NCI-H1417 (cell line): ENCODE data around the gene MRPL19.

Experiments
- DNase-seq, 3 experiments: peaks; one replicate each; lab custom pipeline; 2025; lab: John Stamatoyannopoulos, UW

The MRPL19 gene

DNA sequence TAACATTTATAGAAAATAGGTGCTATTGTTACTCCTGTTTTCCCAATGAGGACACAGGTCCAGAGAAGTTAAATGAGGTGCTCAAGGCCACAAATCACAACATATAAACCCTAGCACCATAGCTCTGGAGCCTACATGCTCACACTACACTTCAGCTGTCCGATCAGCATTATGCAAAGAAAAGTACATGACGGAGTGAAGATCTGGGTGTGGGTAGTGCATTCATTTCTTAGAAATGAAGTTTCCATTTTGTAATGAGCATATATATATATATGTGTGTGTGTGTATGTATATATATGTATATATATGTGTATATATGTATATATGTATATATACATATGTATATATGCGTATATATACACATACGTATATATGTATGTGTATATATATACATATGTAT, 30.2 kb upstream of the MRPL19 start:
- DNase-seq = no peak

- DNase-seq = no peak
Measured at GRCh38 chr2:75616933-75617332, 29.6 kb upstream of the MRPL19 start.

GRCh38 chr2:75619956-75620740, 26.4 kb upstream of the MRPL19 start:
- DNase-seq = no peak

DNA sequence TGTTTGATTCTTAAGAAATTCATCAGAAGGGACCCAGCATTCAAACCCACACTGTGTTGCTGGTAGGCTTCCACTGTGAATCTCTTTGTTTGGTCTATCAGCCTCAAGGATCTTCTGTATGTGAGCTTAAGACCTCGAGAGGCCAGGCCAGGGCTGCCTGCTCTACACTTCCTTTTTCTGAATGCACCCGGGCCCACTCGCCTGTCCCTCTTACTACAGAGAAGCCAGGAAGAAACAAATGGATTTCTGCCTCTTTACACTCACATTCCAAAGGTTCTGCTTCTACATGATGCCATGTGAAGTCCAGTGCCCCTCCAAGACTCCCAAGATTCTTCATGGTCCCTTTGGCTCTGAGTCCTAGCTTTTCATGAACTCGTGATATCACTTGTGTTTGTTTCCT, 25.4 kb upstream of the MRPL19 start:
- DNase-seq = no peak

GRCh38 chr2:75622500-75622899, 24.1 kb upstream of the MRPL19 start:
- no peak for DNase-seq

- no peak for DNase-seq
Measured at GRCh38 chr2:75622929-75623328, 23.7 kb upstream of the MRPL19 start.

GRCh38 chr2:75627902-75628504, 18.6 kb upstream of the MRPL19 start:
- DNase-seq = peak; percentile 39 to 86 (median 67)

DNA sequence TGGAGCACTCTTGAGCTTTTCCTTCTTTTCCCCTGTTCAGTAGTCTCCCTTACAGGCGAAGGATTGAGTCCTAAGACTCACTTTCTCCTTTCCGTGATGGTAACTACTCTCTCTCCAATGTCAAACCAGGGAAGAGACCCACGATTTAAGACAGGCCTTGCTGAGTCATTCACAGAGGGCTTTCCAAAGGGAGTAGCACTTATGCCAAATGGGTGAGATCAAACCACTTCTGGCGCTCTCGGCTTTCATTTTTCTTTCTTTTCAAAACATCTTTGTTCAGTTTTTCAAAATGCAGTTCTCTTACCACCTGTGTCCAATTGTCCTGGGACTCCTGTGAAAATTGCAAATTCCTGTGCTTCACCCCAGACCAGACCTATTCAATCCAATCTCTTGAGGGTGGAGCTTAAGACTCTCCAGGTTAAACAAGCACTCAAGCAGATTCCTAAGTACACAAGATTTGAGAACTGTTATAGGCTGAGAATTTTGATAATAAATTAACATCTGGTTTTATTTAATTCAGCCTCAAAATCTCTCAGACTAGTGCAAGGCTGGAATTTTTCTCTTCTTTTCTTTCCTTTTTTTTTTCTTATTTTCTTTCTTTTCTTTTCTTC, 14.4 kb upstream of the MRPL19 start:
- DNase-seq = no peak

DNA sequence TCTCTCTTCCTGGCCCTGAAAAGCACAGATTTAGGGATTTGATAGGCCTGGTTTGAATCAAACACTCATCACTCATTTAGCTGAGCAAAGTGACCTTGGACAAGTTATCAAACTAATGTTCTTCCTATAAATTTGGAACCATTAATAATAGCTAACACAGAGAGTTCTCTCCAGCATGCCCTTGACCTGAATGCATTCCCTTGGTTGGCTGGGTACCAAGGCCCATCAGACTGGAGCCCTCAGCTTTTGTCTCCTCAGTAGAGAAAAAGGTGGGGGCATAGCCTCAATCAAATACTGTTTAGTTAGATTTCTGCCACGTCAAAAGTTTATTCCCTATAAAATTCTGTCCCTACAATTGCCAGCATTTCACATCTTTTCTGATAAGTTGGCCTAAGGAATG, 13.8 kb upstream of the MRPL19 start:
- no peak for DNase-seq

- DNase-seq = no peak
Measured at GRCh38 chr2:75633620-75634019, 13.0 kb upstream of the MRPL19 start.

DNA sequence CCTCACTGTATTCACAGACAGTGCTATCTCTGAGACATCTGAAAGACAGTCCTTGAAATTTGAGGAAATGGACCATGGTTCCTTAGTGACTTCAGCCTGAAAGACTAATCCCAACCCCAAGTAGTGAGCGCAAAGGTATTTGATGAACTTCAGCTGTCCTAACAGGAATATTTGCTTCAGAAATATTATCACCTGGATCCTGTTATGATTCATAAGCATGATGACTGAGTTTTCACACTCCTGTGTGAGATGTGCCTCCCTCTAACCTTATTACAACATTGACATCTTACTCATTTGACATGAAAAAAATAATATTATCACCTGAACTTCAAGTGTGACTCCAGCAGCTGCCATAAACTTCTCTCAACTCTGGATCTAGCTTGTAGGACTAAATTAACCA, 11.6 kb upstream of the MRPL19 start:
- no peak for DNase-seq

- peak in 1 of 3 experiments; percentile 29 for DNase-seq
Measured at GRCh38 chr2:75637568-75637967, 9.0 kb upstream of the MRPL19 start.

- DNase-seq = peak; percentile 6 to 72 (median 48)
Measured at GRCh38 chr2:75640621-75641121, 5.9 kb upstream of the MRPL19 start.

DNA sequence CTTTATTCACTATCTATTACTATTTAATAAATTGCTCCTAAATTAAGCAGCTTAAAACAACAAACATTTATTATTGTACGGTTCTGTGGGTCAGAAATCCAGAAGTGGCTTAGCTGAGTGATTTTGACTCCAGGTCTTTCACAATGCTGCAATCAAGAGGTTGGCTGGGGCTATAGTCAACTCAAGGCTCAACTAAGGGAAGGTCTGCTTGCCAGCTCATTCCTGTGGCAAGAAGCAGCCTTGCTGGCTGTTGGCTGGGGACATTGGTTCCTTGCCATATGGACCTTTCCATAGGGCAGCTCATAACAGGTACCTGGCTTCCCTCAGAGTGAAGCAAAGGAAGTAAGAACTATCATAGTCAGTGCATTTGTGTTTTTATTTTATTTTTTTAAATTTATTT, 5.0 kb upstream of the MRPL19 start:
- DNase-seq = no peak

DNA sequence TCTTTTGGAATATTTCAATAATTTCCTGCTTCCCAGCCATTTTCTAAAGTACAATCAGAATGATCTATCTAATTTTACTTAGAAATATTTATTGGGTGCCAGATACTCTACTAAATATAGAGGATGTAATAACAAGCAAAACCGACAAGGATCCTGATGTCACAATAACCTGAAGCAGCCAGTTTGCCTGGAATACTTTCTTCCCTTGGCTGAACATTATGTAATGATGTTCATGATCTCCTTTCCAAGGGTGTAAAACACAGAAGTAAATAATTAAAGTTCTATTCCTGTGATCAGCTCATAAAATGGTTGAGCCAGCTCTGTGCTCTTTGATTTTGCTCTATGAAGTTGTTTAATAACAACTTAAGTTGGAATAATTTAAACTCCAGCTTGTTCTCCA, 2.6 kb upstream of the MRPL19 start:
- DNase-seq = no peak

GRCh38 chr2:75645643-75646042, 940 bp upstream of the MRPL19 start:
- DNase-seq = no peak

GRCh38 chr2:75646090-75646582, 447 bp upstream of the MRPL19 start:
- DNase-seq = no peak

GRCh38 chr2:75647771-75648170, 1.2 kb downstream of the MRPL19 start:
- no peak for DNase-seq

DNA sequence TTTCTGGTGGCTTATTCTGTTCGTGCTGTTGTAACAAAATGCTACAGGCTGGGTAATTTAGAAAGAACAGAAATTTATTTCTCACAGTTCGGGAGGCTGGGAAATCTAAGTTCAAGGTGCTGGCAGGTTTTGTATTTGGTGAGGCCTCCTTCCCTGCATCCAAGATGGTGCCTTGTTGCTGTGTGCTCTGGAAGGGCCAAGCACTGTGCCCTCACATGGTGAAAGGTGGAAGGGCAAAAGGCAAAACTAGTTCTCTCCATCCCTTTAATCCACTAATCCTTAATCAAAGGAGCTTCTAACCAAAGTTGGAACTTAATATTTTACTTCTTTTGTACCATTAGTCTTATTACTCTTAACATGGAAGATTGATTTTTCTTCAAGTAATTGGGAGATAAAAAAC, 7.4 kb downstream of the MRPL19 start:
- no peak for DNase-seq

GRCh38 chr2:75655861-75656260, 9.3 kb downstream of the MRPL19 start:
- no peak for DNase-seq

DNA sequence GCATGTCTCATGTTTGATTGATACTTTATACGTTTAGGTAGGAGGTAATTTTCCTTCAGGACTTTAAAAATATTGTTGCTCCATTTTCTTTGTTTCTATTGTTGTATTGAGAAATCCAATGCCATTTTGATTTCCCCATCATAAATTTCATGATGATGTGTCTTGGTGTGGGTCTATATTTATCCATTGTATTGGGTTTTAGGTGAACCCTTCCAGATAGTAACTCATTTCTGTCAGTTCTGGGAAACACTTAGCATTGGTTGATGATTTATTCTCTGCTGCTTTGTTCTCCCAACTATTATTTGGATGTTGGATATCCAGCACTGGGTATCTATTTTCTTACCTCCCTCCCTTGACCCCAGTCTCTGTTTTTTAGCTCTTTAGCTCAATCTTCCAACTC, 10.0 kb downstream of the MRPL19 start:
- DNase-seq = no peak

DNA sequence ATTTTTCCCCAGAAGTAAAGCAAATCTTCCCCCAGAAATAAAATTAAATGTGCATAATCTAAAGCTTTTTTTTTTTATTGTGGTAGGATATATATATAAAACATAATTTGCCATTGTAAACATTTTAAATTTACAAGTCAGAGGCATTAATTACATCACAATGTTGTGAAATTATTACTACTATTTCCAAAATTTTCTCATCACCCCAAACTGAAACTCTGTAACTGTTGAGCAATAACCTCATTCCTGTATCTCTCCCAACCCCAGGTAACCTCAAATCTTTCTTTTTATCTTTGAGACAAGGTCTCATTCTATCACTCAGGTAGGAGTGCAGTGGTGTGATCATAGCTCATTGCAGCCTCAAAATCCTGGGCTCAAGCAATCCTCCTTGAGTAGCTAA, 11.2 kb downstream of the MRPL19 start:
- DNase-seq = no peak

DNA sequence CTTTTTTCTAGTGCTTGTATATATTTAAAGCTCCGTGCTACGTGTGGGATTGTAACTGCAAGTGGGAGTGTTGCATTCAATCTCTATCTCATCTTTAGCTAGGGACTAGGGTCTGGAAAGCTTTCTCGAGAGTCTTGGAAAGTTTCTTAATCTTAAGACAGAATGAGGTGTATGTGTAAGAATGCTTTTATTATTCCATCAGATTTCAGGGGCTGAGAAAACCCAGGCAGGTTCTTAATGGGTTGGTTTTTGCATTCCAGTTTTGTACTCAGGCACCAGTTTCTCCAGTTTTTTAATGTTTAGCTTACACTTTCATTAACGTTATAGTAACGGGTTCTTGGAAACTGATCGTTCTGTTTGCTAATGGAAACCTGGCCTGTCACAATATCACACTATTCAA, 20.3 kb downstream of the MRPL19 start:
- no peak for DNase-seq
